Muscle of arm (tissue), 12 donors: ENCODE results near the gene SFSWAP. TPM values are rescaled to one million over a fixed set of nuclear protein-coding genes. Genes with fewer than 3 reads are reported as not detected.

Experiments
- DNase-seq: peaks from one replicate; pipeline ENCODE4 v3.0.0-alpha.2; 2013
- polyA plus RNA-seq, 12 donors: library from polyadenylated mRNA; unstranded; fragments of 120-200 nt; gene quantifications; one replicate each; pipeline ENCODE4 v1.2.1, GENCODE V29; 2013; ENCODE audit not compliant: insufficient read length in 12 of 12

Gene SFSWAP
- polyA plus RNA-seq, 12 donors: 23.7 to 63.3 (median 31.9) TPM; not detected in 1

GRCh38 chr12:131833288-131833895, 122.5 kb downstream of the SFSWAP start:
- no peak for DNase-seq

GRCh38 chr12:131833896-131834641, 123.2 kb downstream of the SFSWAP start:
- DNase-seq: no peak

GRCh38 chr12:131834798-131835615, 124.1 kb downstream of the SFSWAP start:
- no peak for DNase-seq

GRCh38 chr12:131835616-131836171, 124.8 kb downstream of the SFSWAP start:
- no peak for DNase-seq

- DNase-seq: no peak
These were observed 125.3 kb downstream of the SFSWAP start for GRCh38 chr12:131836193-131836592.

GRCh38 chr12:131836714-131837397, 126.0 kb downstream of the SFSWAP start:
- DNase-seq: no peak

GRCh38 chr12:131840643-131841416, 129.9 kb downstream of the SFSWAP start:
- no peak for DNase-seq

GRCh38 chr12:131841547-131841946, 130.7 kb downstream of the SFSWAP start:
- DNase-seq: no peak

GRCh38 chr12:131842169-131842568, 131.3 kb downstream of the SFSWAP start:
- no peak for DNase-seq

GRCh38 chr12:131843527-131843926, 132.6 kb downstream of the SFSWAP start:
- DNase-seq: no peak

GRCh38 chr12:131844140-131844539, 133.2 kb downstream of the SFSWAP start:
- DNase-seq: no peak

- no peak for DNase-seq
These were observed 133.8 kb downstream of the SFSWAP start for GRCh38 chr12:131844656-131845055.

GRCh38 chr12:131845121-131845520, 134.2 kb downstream of the SFSWAP start:
- no peak for DNase-seq

GRCh38 chr12:131847456-131847855, 136.6 kb downstream of the SFSWAP start:
- DNase-seq: no peak

- DNase-seq: no peak
These were observed 137.9 kb downstream of the SFSWAP start for GRCh38 chr12:131848753-131849152.

Other genes with a start within 250 kb of the SFSWAP start
- 10 to 100 TPM in 1 of 12 donors, 1 to 10 TPM in 10, not detected in 1; 2.7 to 22.6 (median 4.6) TPM for gene MMP17, start 117.3 kb downstream of the SFSWAP start, polyA plus RNA-seq
- 10 to 100 TPM in 11 of 12 donors, not detected in 1; 14.5 to 42.0 (median 20.5) TPM for gene ULK1, start 183.5 kb downstream of the SFSWAP start, polyA plus RNA-seq
- 10 to 100 TPM in 6 of 12 donors, 1 to 10 TPM in 5, not detected in 1; 7.4 to 15.6 (median 10.2) TPM for gene PUS1, start 218.2 kb downstream of the SFSWAP start, polyA plus RNA-seq
- 10 to 100 TPM in 11 of 12 donors, not detected in 1; 18.0 to 45.3 (median 21.8) TPM for gene EP400, start 238.9 kb downstream of the SFSWAP start, polyA plus RNA-seq